DOHH2 (cell line): ENCODE results near the gene BEX1.

Experiments
- CTCF ChIP-seq: fragments of 200-600 bp; sonication (generic); IDR thresholded peaks from one replicate; pipeline ENCODE4 v1.5.1; 2014; ENCODE audit warnings: antibody characterized with exemption, mild to moderate bottlenecking, low read depth, low read length; ENCODE audit not compliant: poor library complexity, severe bottlenecking
- EZH2phosphoT487 ChIP-seq: fragments of 200-600 bp; sonication (generic); IDR thresholded peaks from 2 replicates; pipeline ENCODE4 v1.6.1; 2017; ENCODE audit warnings: borderline replicate concordance, mild to moderate bottlenecking, antibody characterized with exemption, low read length, moderate library complexity, mixed read lengths

DNA sequence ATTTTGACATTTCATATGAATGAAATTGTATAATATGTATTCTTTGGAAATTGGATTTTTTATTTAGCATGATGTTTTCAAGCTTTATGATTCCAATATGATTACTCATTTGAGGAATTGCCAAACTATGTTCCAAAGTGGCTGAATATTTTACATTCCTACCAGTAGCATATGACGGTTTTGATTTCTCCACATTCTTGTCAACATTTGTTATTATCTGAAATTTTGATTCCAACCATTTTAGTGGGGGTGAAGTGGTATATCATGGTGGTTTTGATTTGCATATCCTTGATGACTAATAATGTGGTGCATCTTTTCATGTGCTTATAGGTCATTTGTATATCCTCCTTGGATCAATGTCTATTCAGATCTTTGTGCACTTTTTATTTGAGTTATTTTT, 2.6 kb upstream of the BEX1 start:
- TF ChIP-seq CTCF (no peak), EZH2phosphoT487 (no peak)
